IMR-90 (cell line): ENCODE data around the gene FAAH2. TPM values are rescaled to one million over a fixed set of nuclear protein-coding genes. Genes with fewer than 3 reads are reported as not detected.

Experiments
- ATAC-seq: fragments of 200-7000 bp; cut with Tn5 transposase; 2 replicates; pipeline ENCODE4 v1.9.1; 2020; ENCODE audit warnings: low read depth, mild to moderate bottlenecking, moderate library complexity
- BruUV-seq: library from RNA; stranded (reverse); fragments of 400-500 nt; replicated peaks from 2 replicates; lab custom pipeline; 2021; lab: Mats Ljungman, UMichigan
- CTCF ChIA-PET: fragments of 300-600 bp; formaldehyde crosslinking; extraction: SDS; loops from one replicate; lab custom pipeline; 2021; ENCODE audit warnings: antibody characterized with exemption; lab: Yijun Ruan, JAX
- POLR2A ChIA-PET: fragments of 300-600 bp; sonication (Branson Sonifier 250); formaldehyde crosslinking; loops from one replicate; lab custom pipeline; 2022; ENCODE audit warnings: antibody characterized with exemption; ENCODE audit not compliant: unreplicated experiment; lab: Charles Lee
- DNase-seq: peaks from one replicate; pipeline ENCODE4 v3.0.0; 2013
- H2AFZ ChIP-seq: replicated peaks from 2 replicates; pipeline ENCODE3; 2013; ENCODE audit warnings: low read length, mild to moderate bottlenecking; ENCODE audit not compliant: poor library complexity
- H2AK5ac ChIP-seq: 2 replicates; pipeline ENCODE4 v1.6.1; 2013; ENCODE audit warnings: low read depth, low read length, inconsistent platforms
- H2AK9ac ChIP-seq: replicated peaks from 2 replicates; pipeline ENCODE3; 2013; ENCODE audit warnings: mild to moderate bottlenecking, low read depth, low read length, moderate library complexity; ENCODE audit not compliant: poor library complexity
- H2BK120ac ChIP-seq: 2 replicates; pipeline ENCODE4 v1.6.1; 2013; ENCODE audit warnings: low read depth, low read length, inconsistent platforms
- H2BK15ac ChIP-seq: 3 replicates; pipeline ENCODE4 v1.6.1; 2013; ENCODE audit warnings: low read depth, low read length, inconsistent platforms
- H2BK20ac ChIP-seq: 2 replicates; pipeline ENCODE4 v1.6.1; 2013; ENCODE audit warnings: low read depth, mild to moderate bottlenecking, inconsistent platforms, low read length, moderate library complexity
- H2BK5ac ChIP-seq: 2 replicates; pipeline ENCODE4 v1.6.1; 2013; ENCODE audit warnings: mild to moderate bottlenecking, low read depth, low read length, inconsistent platforms; ENCODE audit not compliant: poor library complexity, severe bottlenecking
- H3K14ac ChIP-seq: replicated peaks from 2 replicates; pipeline ENCODE4 v1.6.1; 2013; ENCODE audit warnings: low read depth, low read length, inconsistent platforms
- H3K18ac ChIP-seq: 2 replicates; pipeline ENCODE4 v1.6.1; 2013; ENCODE audit warnings: low read depth, low read length, control low read depth
- H3K23ac ChIP-seq: 2 replicates; pipeline ENCODE4 v1.6.1; 2013; ENCODE audit warnings: low read depth, low read length, inconsistent platforms
- H3K27ac ChIP-seq: 2 replicates; pipeline ENCODE4 v1.5.1; 2013; ENCODE audit warnings: mild to moderate bottlenecking, control low read depth, low read length; ENCODE audit not compliant: insufficient read depth
- H3K27me3 ChIP-seq: 2 replicates; pipeline ENCODE4 v1.6.1; 2013; ENCODE audit warnings: low read length; ENCODE audit not compliant: control insufficient read depth, insufficient read depth
- H3K36me3 ChIP-seq: 2 replicates; pipeline ENCODE4 v1.6.1; 2013; ENCODE audit warnings: low read length, mixed read lengths; ENCODE audit not compliant: control insufficient read depth, insufficient read depth
- H3K4ac ChIP-seq: 2 replicates; pipeline ENCODE4 v1.6.1; 2013; ENCODE audit warnings: low read depth, low read length, inconsistent platforms
- H3K4me1 ChIP-seq: 2 replicates; pipeline ENCODE4 v1.6.1; 2013; ENCODE audit warnings: low read length, mixed read lengths; ENCODE audit not compliant: control insufficient read depth, insufficient read depth
- H3K4me2 ChIP-seq: 2 replicates; pipeline ENCODE4 v1.6.1; 2013; ENCODE audit warnings: low read depth, mild to moderate bottlenecking, control low read depth, low read length, moderate library complexity
- H3K4me3 ChIP-seq: 2 replicates; pipeline ENCODE4 v1.5.1; 2013; ENCODE audit warnings: low read depth, mild to moderate bottlenecking, control low read depth, low read length, moderate library complexity; ENCODE audit not compliant: insufficient read depth
- H3K56ac ChIP-seq: 2 replicates; pipeline ENCODE4 v1.6.1; 2013; ENCODE audit warnings: low read length, inconsistent platforms; ENCODE audit not compliant: insufficient read depth; ENCODE audit errors: extremely low read depth
- H3K79me1 ChIP-seq, 2 experiments: 2 replicates each; pipeline ENCODE4 v1.6.1; 2013; ENCODE audit warnings: low read length in 2 of 2, inconsistent platforms in 1 of 2, low read depth in 1 of 2
- H3K9ac ChIP-seq: 2 replicates; pipeline ENCODE4 v1.6.1; 2013; ENCODE audit warnings: low read depth, low read length, control low read depth
- H3K9me1 ChIP-seq: 2 replicates; pipeline ENCODE4 v1.6.1; 2013; ENCODE audit warnings: low read length, inconsistent platforms; ENCODE audit not compliant: insufficient read depth
- H3K9me3 ChIP-seq: 2 replicates; pipeline ENCODE4 v1.6.1; 2013; ENCODE audit warnings: low read length; ENCODE audit not compliant: control insufficient read depth, insufficient read depth
- H4K20me1 ChIP-seq: 2 replicates; pipeline ENCODE4 v1.6.1; 2013; ENCODE audit warnings: low read length, inconsistent platforms; ENCODE audit not compliant: insufficient read depth
- H4K5ac ChIP-seq: 2 replicates; pipeline ENCODE4 v1.6.1; 2013; ENCODE audit warnings: mild to moderate bottlenecking, low read depth, low read length, control low read depth
- H4K8ac ChIP-seq, 2 experiments: 2 replicates each; pipeline ENCODE4 v1.6.1; 2013; ENCODE audit warnings: low read depth in 2 of 2, low read length in 2 of 2, control low read depth in 1 of 2, inconsistent platforms in 1 of 2
- H4K91ac ChIP-seq: 2 replicates; pipeline ENCODE4 v1.6.1; 2013; ENCODE audit warnings: low read depth, low read length, inconsistent platforms; ENCODE audit not compliant: insufficient read depth
- WGBS, 2 experiments: methylation state at CpG; one replicate each; pipeline versions ENCODE4 v1.1.5 to v1.1.7; 2013; ENCODE audit warnings: missing lambda C conversion rate in 2 of 2; ENCODE audit not compliant: insufficient read length in 1 of 2; ENCODE audit errors: extremely low coverage in 2 of 2; 5-methylcytosine and 5-hydroxymethylcytosine counted together
- dilution Hi-C: fragments of 300-500 bp; cut with HindIII; formaldehyde crosslinking; loops from one replicate; pipeline ENCODE4 v1.14.3; 2018; ENCODE audit warnings: low sequenced_read_pairs; ENCODE audit not compliant: unreplicated experiment
- in situ Hi-C: fragments of 300-500 bp; cut with MboI; formaldehyde crosslinking; loops from 3 replicates; pipeline ENCODE4 v1.14.3; 2019; ENCODE audit warnings: low sequenced_read_pairs, inconsistent platforms, mixed read lengths
- intact Hi-C: fragments of 100-400 bp; cut with micrococcal nuclease; formaldehyde crosslinking; loops from 2 replicates; pipeline ENCODE4 v1.10.0; 2022
- polyA plus RNA-seq, 3 experiments: library from polyadenylated mRNA; depleted of rRNA; stranded (reverse); fragments of >200 nt; gene quantifications; 2 replicates each; pipeline ENCODE4 v1.2.3, GENCODE V29; 2012; ENCODE audit warnings: low replicate concordance in 1 of 3
- total RNA-seq: library from RNA; depleted of rRNA; stranded (reverse); fragments of >200 nt; gene quantifications from 2 replicates; pipeline ENCODE4 v1.2.3, GENCODE V29; 2012
- TF ChIP-seq, protein P1 (sequence below): fragments of 150-350 bp; IDR thresholded peaks from 2 replicates; pipeline ENCODE4 v1.6.1; 2017; ENCODE audit warnings: mild to moderate bottlenecking, antibody characterized with exemption, low read length, low read depth

The FAAH2 gene
- total and polyA plus RNA-seq, 2 of the 4 experiments (the other 2 are of a cell fraction), result not detected

DNA sequence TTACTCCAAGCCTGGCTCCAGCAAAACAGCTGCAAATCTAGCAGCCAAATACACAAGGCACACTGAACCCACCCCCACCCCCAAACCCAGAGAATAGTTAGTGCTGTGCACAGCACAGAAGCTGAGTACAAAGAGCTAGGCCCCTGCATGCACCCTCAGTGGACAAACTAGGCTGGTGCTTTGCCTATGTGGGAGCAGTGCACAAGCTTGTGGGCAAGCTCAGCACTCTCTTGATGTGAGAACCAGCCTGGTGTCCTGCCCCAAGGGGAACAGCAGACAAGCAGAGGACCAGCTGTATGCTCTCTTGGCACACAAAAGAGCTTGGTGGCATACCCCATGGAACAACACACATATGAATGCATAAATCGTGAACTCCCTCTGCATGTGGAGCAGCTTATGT is 81.7 kb downstream of the FAAH2 start:
- Histone ChIP-seq H3K27me3 (no peaks in the 10 kb centered on the region), H3K9me1 (no peaks in the 10 kb centered on the region), H4K8ac (no peak overlapping the region), H3K9ac (no peak overlapping the region), H2AK9ac (peak overlapping the region; percentile 28), H3K79me1 (no peaks in the 10 kb centered on the region), H3K4me3 (no peak overlapping the region), H2AK5ac (no peak overlapping the region), H2BK5ac (no peak overlapping the region), H3K4me2 (no peak overlapping the region), H3K56ac (no peak overlapping the region), H2BK20ac (no peak overlapping the region), H3K4me1 (no peaks in the 10 kb centered on the region), H3K23ac (no peak overlapping the region), H4K5ac (no peak overlapping the region), H4K20me1 (no peaks in the 10 kb centered on the region), H2BK15ac (no peak overlapping the region), H3K27ac (no peak overlapping the region), H3K18ac (no peak overlapping the region), H4K91ac (no peak overlapping the region), H3K9me3 (no peaks in the 10 kb centered on the region), H3K36me3 (no peaks in the 10 kb centered on the region), H2BK120ac (no peak overlapping the region), H2AFZ (no peak overlapping the region), H3K14ac (no peak overlapping the region), H3K4ac (no peak overlapping the region)
- intact Hi-C loops, result no loop called here
- ChIA-PET CTCF (no interaction called here), POLR2A (no interaction called here)
- no peak for DNase-seq
- ATAC-seq, result no peak
- in situ Hi-C loops, result no loop called here
- TF ChIP-seq, protein P1, sequence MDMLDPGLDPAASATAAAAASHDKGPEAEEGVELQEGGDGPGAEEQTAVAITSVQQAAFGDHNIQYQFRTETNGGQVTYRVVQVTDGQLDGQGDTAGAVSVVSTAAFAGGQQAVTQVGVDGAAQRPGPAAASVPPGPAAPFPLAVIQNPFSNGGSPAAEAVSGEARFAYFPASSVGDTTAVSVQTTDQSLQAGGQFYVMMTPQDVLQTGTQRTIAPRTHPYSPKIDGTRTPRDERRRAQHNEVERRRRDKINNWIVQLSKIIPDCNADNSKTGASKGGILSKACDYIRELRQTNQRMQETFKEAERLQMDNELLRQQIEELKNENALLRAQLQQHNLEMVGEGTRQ, result no peak
- no TSS peak for BruUV-seq
- WGBS, 2 experiments, result no CpG with 5 or more reads among the region's 1 CpG
- dilution Hi-C loops, result no loop called here
